ENCODE results near the gene NT5M. TPM values are rescaled to one million over a fixed set of nuclear protein-coding genes. Genes with fewer than 3 reads are reported as not detected.

The NT5M gene
- total RNA-seq, 1 donor from 2014 or later: 4.1 TPM

GRCh38 chr17:17366941-17367875 lies 64.0 kb downstream of the NT5M start:
- TF ChIP-seq CTCF (IDR thresholded peaks at IDR 0.05) (no peak), EZH2 (IDR thresholded peaks at IDR 0.05) (no peak)
- peaks cover 9% of the 10 kb centered on the region for H3K4me1 Mint-ChIP-seq
- Histone ChIP-seq H3K27ac (no peak overlapping the region), H3K79me2 (ENCODE audit: low read depth) (no peaks in the 10 kb centered on the region), H3K9ac (no peak overlapping the region), H3K27me3 (no peaks in the 10 kb centered on the region), H3K4me2 (no peak overlapping the region), H4K20me1 (ENCODE audit: low read depth) (no peaks in the 10 kb centered on the region), H2AFZ (replicated peaks) (no peak overlapping the region), H3K4me1 (no peaks in the 10 kb centered on the region), H3K4me3 (no peak overlapping the region), H3K9me3 (ENCODE audit: low read depth) (no peaks in the 10 kb centered on the region), H3F3A (ENCODE audit: low read depth) (no peaks in the 10 kb centered on the region), H3K36me3 (no peaks in the 10 kb centered on the region)
- peak; percentile 1 for DNase-seq (ENCODE audit: low spot score)
- peaks cover 3% of the 10 kb centered on the region for H3K27me3 Mint-ChIP-seq (ENCODE audit: insufficient read depth, low read depth)
- H3K9me3 Mint-ChIP-seq: peaks cover 2% of the 10 kb centered on the region
- no peak overlapping the region for H3K27ac Mint-ChIP-seq
- no peak overlapping the region for H3K4me3 Mint-ChIP-seq
- H3K36me3 Mint-ChIP-seq: no peaks in the 10 kb centered on the region

- H3K9ac ChIP-seq: no peak overlapping the region
- TF ChIP-seq EZH2phosphoT487 (IDR thresholded peaks at IDR 0.05) (no peak), CTCF (IDR thresholded peaks at IDR 0.05) (no peak), EZH2 (IDR thresholded peaks at IDR 0.05) (no peak)
- no peaks in the 10 kb centered on the region for H3K9me3 ChIP-seq (ENCODE audit: low read depth)
- no peaks in the 10 kb centered on the region for H4K20me1 ChIP-seq (ENCODE audit: low read depth)
- H3K79me2 ChIP-seq (ENCODE audit: low read depth): no peaks in the 10 kb centered on the region
- Mint-ChIP-seq H3K27ac (no peak overlapping the region), H3K27me3 (ENCODE audit: insufficient read depth, low read depth) (peaks cover 3% of the 10 kb centered on the region), H3K4me1 (peaks cover 9% of the 10 kb centered on the region), H3K9me3 (peaks cover 2% of the 10 kb centered on the region), H3K4me3 (no peak overlapping the region), H3K36me3 (no peaks in the 10 kb centered on the region)
- no peak overlapping the region for H3K27ac ChIP-seq
- no peaks in the 10 kb centered on the region for H3K4me1 ChIP-seq
- peak; percentile 0 for DNase-seq (ENCODE audit: low spot score)
- H2AFZ ChIP-seq (replicated peaks): no peak overlapping the region
- no peak overlapping the region for H3K4me3 ChIP-seq
- no peaks in the 10 kb centered on the region for H3K27me3 ChIP-seq
- H3F3A ChIP-seq (ENCODE audit: low read depth): no peaks in the 10 kb centered on the region
- H3K4me2 ChIP-seq: no peak overlapping the region
- H3K36me3 ChIP-seq: no peaks in the 10 kb centered on the region
Measured at GRCh38 chr17:17367931-17368330, 64.8 kb downstream of the NT5M start.

GRCh38 chr17:17370711-17371110 lies 67.5 kb downstream of the NT5M start:
- peaks cover 2% of the 10 kb centered on the region for H3K9me3 Mint-ChIP-seq
- Histone ChIP-seq H3K79me2 (ENCODE audit: low read depth) (no peaks in the 10 kb centered on the region), H3K36me3 (no peaks in the 10 kb centered on the region), H2AFZ (replicated peaks) (no peak overlapping the region), H3F3A (ENCODE audit: low read depth) (no peaks in the 10 kb centered on the region), H3K27ac (no peak overlapping the region), H4K20me1 (ENCODE audit: low read depth) (no peaks in the 10 kb centered on the region), H3K9ac (no peak overlapping the region), H3K4me3 (no peak overlapping the region), H3K4me1 (no peaks in the 10 kb centered on the region), H3K9me3 (ENCODE audit: low read depth) (no peaks in the 10 kb centered on the region), H3K4me2 (no peak overlapping the region), H3K27me3 (no peaks in the 10 kb centered on the region)
- peaks cover 9% of the 10 kb centered on the region for H3K4me1 Mint-ChIP-seq
- H3K27me3 Mint-ChIP-seq (ENCODE audit: insufficient read depth, low read depth): peaks cover 3% of the 10 kb centered on the region
- H3K4me3 Mint-ChIP-seq: no peak overlapping the region
- DNase-seq (ENCODE audit: low spot score): no peak
- TF ChIP-seq EZH2 (IDR thresholded peaks at IDR 0.05) (no peak), EZH2phosphoT487 (IDR thresholded peaks at IDR 0.05) (no peak), CTCF (IDR thresholded peaks at IDR 0.05) (no peak)
- H3K27ac Mint-ChIP-seq: no peak overlapping the region
- H3K36me3 Mint-ChIP-seq: no peaks in the 10 kb centered on the region
